T47D (cell line): Measurements from ENCODE around the gene CAPRIN1.
"Not testable (repeated sequence)": the region's sequence is repeated elsewhere in the genome, so short reads cannot be mapped to it uniquely, and the experiment has no call there.

Source experiments
- DNase-seq, 2 experiments: peaks; one replicate each; pipeline versions ENCODE4 v3.0.0 to v3.0.0-alpha.2; 2011 to 2012; ENCODE audit warnings: low read depth in 1 of 2, low spot score in 1 of 2
- JUND ChIP-seq: IDR thresholded peaks from 2 replicates; pipeline ENCODE4 v1.6.1; 2012; ENCODE audit warnings: low read depth
- in situ Hi-C: cut with HindIII; loops from 2 replicates; pipeline ENCODE4 v1.10.0; 2016; ENCODE audit warnings: low sequenced_read_pairs, low pct_unique_long_range_greater_than_20kb

The CAPRIN1 gene

GRCh38 chr11:34056672-34057071 is 5.1 kb downstream of the CAPRIN1 start:
- DNase-seq = no peak
- no peak for TF ChIP-seq JUND
- in situ Hi-C loops = no loop called here

GRCh38 chr11:34063061-34063795 is 11.7 kb downstream of the CAPRIN1 start:
- TF ChIP-seq JUND = no peak
- DNase-seq = no peak
- in situ Hi-C loops = no loop called here

- in situ Hi-C loops = no loop called here
- no peak for DNase-seq
- no peak for TF ChIP-seq JUND
Measured at GRCh38 chr11:34064291-34064690, 12.8 kb downstream of the CAPRIN1 start.

GRCh38 chr11:34065505-34066203 is 14.1 kb downstream of the CAPRIN1 start:
- DNase-seq = no peak
- TF ChIP-seq JUND = no peak
- in situ Hi-C loops = no loop called here

- in situ Hi-C loops, DNase-seq: not testable (repeated sequence)
Measured at GRCh38 chr11:34066766-34067165, 15.2 kb downstream of the CAPRIN1 start.

GRCh38 chr11:34067383-34068065 is 16.0 kb downstream of the CAPRIN1 start:
- no peak for DNase-seq
- TF ChIP-seq JUND = no peak
- in situ Hi-C loops = no loop called here

GRCh38 chr11:34068111-34068510 is 16.6 kb downstream of the CAPRIN1 start:
- in situ Hi-C loops = no loop called here
- TF ChIP-seq JUND = no peak
- DNase-seq = no peak

GRCh38 chr11:34071306-34071705 is 19.8 kb downstream of the CAPRIN1 start:
- in situ Hi-C loops, DNase-seq: not testable (repeated sequence)

GRCh38 chr11:34072041-34072440 is 20.5 kb downstream of the CAPRIN1 start:
- TF ChIP-seq JUND = no peak
- in situ Hi-C loops = no loop called here
- no peak for DNase-seq

GRCh38 chr11:34072832-34073231 is 21.3 kb downstream of the CAPRIN1 start:
- DNase-seq = no peak
- in situ Hi-C loops = no loop called here
- no peak for TF ChIP-seq JUND

GRCh38 chr11:34074391-34074790 is 22.9 kb downstream of the CAPRIN1 start:
- TF ChIP-seq JUND = no peak
- DNase-seq = no peak
- in situ Hi-C loops = no loop called here

GRCh38 chr11:34075178-34075820 is 23.8 kb downstream of the CAPRIN1 start:
- no peak for DNase-seq
- TF ChIP-seq JUND = no peak
- in situ Hi-C loops = no loop called here

- no peak for DNase-seq
- in situ Hi-C loops = no loop called here
- TF ChIP-seq JUND = no peak
Measured at GRCh38 chr11:34080609-34081008, 29.1 kb downstream of the CAPRIN1 start.
